Breast epithelium (tissue), 3 donors: Measurements from ENCODE around the gene PTPRG.

Experiments used
- CTCF ChIP-seq, 3 donors: fragments of 450-650 bp; IDR thresholded peaks; one replicate each; pipeline ENCODE4 v1.5.1; 2016 to 2017; ENCODE audit warnings: antibody characterized with exemption in 3 of 3, mild to moderate bottlenecking in 3 of 3, moderate library complexity in 3 of 3
- POLR2A ChIP-seq: fragments of 450-650 bp; IDR thresholded peaks from one replicate; pipeline ENCODE4 v1.6.1; 2016; ENCODE audit warnings: antibody characterized with exemption, mild to moderate bottlenecking, moderate library complexity

GRCh38 chr3:62048577-62048976 lies 487.2 kb downstream of the PTPRG start:
- TF ChIP-seq POLR2A (no peak), CTCF (IDR thresholded peaks at IDR 0.05) (no peak)
